ACC112 (cell line): Measurements from ENCODE around the gene ZNF423.

ENCODE experiments used
- H2AFZ ChIP-seq: fragments of 200-600 bp; sonication (generic); one replicate; pipeline ENCODE4 v1.6.0; 2017; ENCODE audit warnings: antibody characterized with exemption, low read length; ENCODE audit not compliant: unreplicated experiment
- H3K27ac ChIP-seq: fragments of 200-600 bp; sonication (generic); 2 replicates; pipeline ENCODE4 v1.5.1; 2014; ENCODE audit warnings: low read depth, mild to moderate bottlenecking, antibody characterized with exemption, low read length, moderate library complexity
- H3K27me3 ChIP-seq: fragments of 200-600 bp; sonication (generic); 2 replicates; pipeline ENCODE4 v1.6.1; 2014; ENCODE audit warnings: mild to moderate bottlenecking, antibody characterized with exemption, low read length, moderate library complexity, mixed read lengths; ENCODE audit not compliant: insufficient read depth
- H3K36me3 ChIP-seq: fragments of 200-600 bp; sonication (generic); 2 replicates; pipeline ENCODE4 v1.6.1; 2016; ENCODE audit warnings: mild to moderate bottlenecking, antibody characterized with exemption, low read length, moderate library complexity, mixed read lengths; ENCODE audit not compliant: insufficient read depth
- H3K4me1 ChIP-seq: fragments of 200-600 bp; sonication (generic); one replicate; pipeline ENCODE4 v1.6.1; 2016; ENCODE audit warnings: low read length, mixed read lengths; ENCODE audit not compliant: insufficient read depth, unreplicated experiment, control insufficient read depth
- H3K4me3 ChIP-seq: fragments of 200-600 bp; sonication (generic); 2 replicates; pipeline ENCODE4 v1.5.1; 2014; ENCODE audit warnings: mild to moderate bottlenecking, low read depth, low read length
- H3K79me2 ChIP-seq: fragments of 200-600 bp; sonication (generic); one replicate; pipeline ENCODE4 v1.6.0; 2016; ENCODE audit warnings: low read length; ENCODE audit not compliant: control insufficient read depth, unreplicated experiment, insufficient read depth

The ZNF423 gene

GRCh38 chr16:49585143-49585832 lies 270.6 kb downstream of the ZNF423 start:
- Histone ChIP-seq H3K36me3 (no peaks in the 10 kb centered on the region), H3K27me3 (no peaks in the 10 kb centered on the region), H3K27ac (no peak overlapping the region), H3K79me2 (no peaks in the 10 kb centered on the region), H3K4me3 (no peak overlapping the region), H3K4me1 (no peaks in the 10 kb centered on the region), H2AFZ (no peak overlapping the region)

GRCh38 chr16:49583911-49584310 lies 272.0 kb downstream of the ZNF423 start:
- Histone ChIP-seq H2AFZ (no peak overlapping the region), H3K4me1 (no peaks in the 10 kb centered on the region), H3K36me3 (no peaks in the 10 kb centered on the region), H3K4me3 (no peak overlapping the region), H3K79me2 (no peaks in the 10 kb centered on the region), H3K27ac (no peak overlapping the region), H3K27me3 (no peaks in the 10 kb centered on the region)

- no peaks in the 10 kb centered on the region for H3K79me2 ChIP-seq
- H3K36me3 ChIP-seq = no peaks in the 10 kb centered on the region
- no peak overlapping the region for H3K27ac ChIP-seq
- no peak overlapping the region for H2AFZ ChIP-seq
- H3K27me3 ChIP-seq = no peaks in the 10 kb centered on the region
- no peak overlapping the region for H3K4me3 ChIP-seq
- no peaks in the 10 kb centered on the region for H3K4me1 ChIP-seq
These were observed 274.1 kb downstream of the ZNF423 start for GRCh38 chr16:49581630-49582298.

GRCh38 chr16:49580751-49581303 lies 275.1 kb downstream of the ZNF423 start:
- H3K4me1 ChIP-seq = no peaks in the 10 kb centered on the region
- H3K36me3 ChIP-seq = no peaks in the 10 kb centered on the region
- no peak overlapping the region for H3K27ac ChIP-seq
- no peaks in the 10 kb centered on the region for H3K27me3 ChIP-seq
- H3K79me2 ChIP-seq = no peaks in the 10 kb centered on the region
- peak overlapping the region; percentile 97 for H2AFZ ChIP-seq
- peak overlapping the region; percentile 65 for H3K4me3 ChIP-seq

- Histone ChIP-seq H3K4me3 (no peak overlapping the region), H3K4me1 (no peaks in the 10 kb centered on the region), H3K27ac (no peak overlapping the region), H2AFZ (no peak overlapping the region), H3K27me3 (no peaks in the 10 kb centered on the region), H3K36me3 (no peaks in the 10 kb centered on the region), H3K79me2 (no peaks in the 10 kb centered on the region)
These were observed 277.4 kb downstream of the ZNF423 start for GRCh38 chr16:49578435-49579024.

GRCh38 chr16:49578018-49578417 lies 277.9 kb downstream of the ZNF423 start:
- H3K79me2 ChIP-seq = no peaks in the 10 kb centered on the region
- no peak overlapping the region for H2AFZ ChIP-seq
- no peaks in the 10 kb centered on the region for H3K36me3 ChIP-seq
- H3K4me3 ChIP-seq = no peak overlapping the region
- H3K27ac ChIP-seq = no peak overlapping the region
- H3K27me3 ChIP-seq = no peaks in the 10 kb centered on the region
- H3K4me1 ChIP-seq = no peaks in the 10 kb centered on the region

GRCh38 chr16:49576941-49577340 lies 279.0 kb downstream of the ZNF423 start:
- H3K27me3 ChIP-seq = no peaks in the 10 kb centered on the region
- no peaks in the 10 kb centered on the region for H3K79me2 ChIP-seq
- H3K36me3 ChIP-seq = no peaks in the 10 kb centered on the region
- no peak overlapping the region for H2AFZ ChIP-seq
- no peak overlapping the region for H3K4me3 ChIP-seq
- H3K27ac ChIP-seq = no peak overlapping the region
- no peaks in the 10 kb centered on the region for H3K4me1 ChIP-seq

- Histone ChIP-seq H3K27me3 (no peaks in the 10 kb centered on the region), H3K27ac (no peak overlapping the region), H3K4me3 (no peak overlapping the region), H3K4me1 (no peaks in the 10 kb centered on the region), H3K36me3 (no peaks in the 10 kb centered on the region), H3K79me2 (no peaks in the 10 kb centered on the region), H2AFZ (no peak overlapping the region)
These were observed 279.8 kb downstream of the ZNF423 start for GRCh38 chr16:49576173-49576494.

GRCh38 chr16:49575346-49576172 lies 280.4 kb downstream of the ZNF423 start:
- Histone ChIP-seq H3K4me1 (no peaks in the 10 kb centered on the region), H3K4me3 (no peak overlapping the region), H3K36me3 (no peaks in the 10 kb centered on the region), H3K27me3 (no peaks in the 10 kb centered on the region), H2AFZ (no peak overlapping the region), H3K27ac (no peak overlapping the region), H3K79me2 (no peaks in the 10 kb centered on the region)

GRCh38 chr16:49574826-49575225 lies 281.1 kb downstream of the ZNF423 start:
- Histone ChIP-seq H2AFZ (no peak overlapping the region), H3K4me1 (no peaks in the 10 kb centered on the region), H3K27me3 (no peaks in the 10 kb centered on the region), H3K36me3 (no peaks in the 10 kb centered on the region), H3K79me2 (no peaks in the 10 kb centered on the region), H3K4me3 (no peak overlapping the region), H3K27ac (no peak overlapping the region)
